ENCODE measurements around the gene TTC39A.
"Not testable (repeated sequence)": the region's sequence is repeated elsewhere in the genome, so short reads cannot be mapped to it uniquely, and the experiment has no call there.

Gene TTC39A

GRCh38 chr1:51336004-51336403 is 5.6 kb upstream of the TTC39A start:
- no peak for DNase-seq

GRCh38 chr1:51331206-51332100 is 1.1 kb upstream of the TTC39A start:
- no peak for DNase-seq

GRCh38 chr1:51329443-51330325 is 678 bp downstream of the TTC39A start:
- DNase-seq, result peak; percentile 61

- no peak for DNase-seq
Measured at GRCh38 chr1:51328926-51329325, 1.4 kb downstream of the TTC39A start.

- no peak for DNase-seq
Measured at GRCh38 chr1:51328279-51328678, 2.1 kb downstream of the TTC39A start.

GRCh38 chr1:51327386-51327785 is 3.0 kb downstream of the TTC39A start:
- no peak for DNase-seq

- no peak for DNase-seq
Measured at GRCh38 chr1:51326839-51327238, 3.5 kb downstream of the TTC39A start.

- no peak for DNase-seq
Measured at GRCh38 chr1:51325878-51326755, 4.2 kb downstream of the TTC39A start.

GRCh38 chr1:51325391-51325790 is 5.0 kb downstream of the TTC39A start:
- no peak for DNase-seq

GRCh38 chr1:51325011-51325385 is 5.4 kb downstream of the TTC39A start:
- not testable (repeated sequence) for DNase-seq

- no peak for DNase-seq
Measured at GRCh38 chr1:51324251-51325010, 5.9 kb downstream of the TTC39A start.

GRCh38 chr1:51323778-51324177 is 6.6 kb downstream of the TTC39A start:
- DNase-seq, result no peak

GRCh38 chr1:51322417-51323101 is 7.8 kb downstream of the TTC39A start:
- no peak for DNase-seq

- DNase-seq, result no peak
Measured at GRCh38 chr1:51321924-51322280, 8.5 kb downstream of the TTC39A start.

GRCh38 chr1:51320967-51321923 is 9.1 kb downstream of the TTC39A start:
- DNase-seq, result no peak

- no peak for DNase-seq
Measured at GRCh38 chr1:51317798-51318197, 12.6 kb downstream of the TTC39A start.

GRCh38 chr1:51316846-51317120 is 13.6 kb downstream of the TTC39A start:
- no peak for DNase-seq

- DNase-seq, result no peak
Measured at GRCh38 chr1:51316113-51316845, 14.1 kb downstream of the TTC39A start.

- DNase-seq, result no peak
Measured at GRCh38 chr1:51314974-51315373, 15.4 kb downstream of the TTC39A start.
